Kidney (tissue), 2 donors: ENCODE data around the gene THADA. TPM values are rescaled to one million over a fixed set of nuclear protein-coding genes. Genes with fewer than 3 reads are reported as not detected.

Experiments used
- polyA plus RNA-seq: library from polyadenylated mRNA; stranded (reverse); fragments of 350-450 nt; fragmentation: Illumina TruSeq; extraction: RNeasy Lipid Tissue Mini Kit (QIAGEN cat#74804); gene quantifications from one replicate; pipeline ENCODE4 v1.2.3, GENCODE V29; 2014; ENCODE audit warnings: low read depth, low replicate concordance; ENCODE audit not compliant: insufficient read depth
- total RNA-seq: library from RNA; stranded (reverse); fragmentation: NEBNext Ultra II Directional; extraction: Animal tissue kit (Norgen Biotek cat#: 25700); gene quantifications from one replicate; pipeline ENCODE4 v1.2.1, GENCODE V29; 2021
- donor health status: DM: yes; HTN: yes; CAD: no.

Gene THADA
- total and polyA plus RNA-seq, 2 donors from 2014 or later: 21.4 to 45.1 TPM

Other genes with a start within 250 kb of the THADA start
- gene PLEKHH2, start 41.2 kb upstream of the THADA start, total RNA-seq: 25.0 TPM
- gene PLEKHH2, start 41.2 kb upstream of the THADA start, polyA plus RNA-seq: 4.3 TPM
- 1.9 TPM for gene C1GALT1C1L, start 80.4 kb upstream of the THADA start, total RNA-seq
- 3.5 TPM for gene C1GALT1C1L, start 80.4 kb upstream of the THADA start, polyA plus RNA-seq
- gene DYNC2LI1, start 178.0 kb upstream of the THADA start, total RNA-seq: 41.5 TPM
- 54.4 TPM for gene DYNC2LI1, start 178.0 kb upstream of the THADA start, polyA plus RNA-seq
- gene ABCG5, start 242.8 kb upstream of the THADA start, total RNA-seq: not detected
- gene ABCG5, start 242.8 kb upstream of the THADA start, polyA plus RNA-seq: not detected
- 0.13 TPM for gene ABCG8, start 242.9 kb upstream of the THADA start, total RNA-seq
- 0.09 TPM for gene ABCG8, start 242.9 kb upstream of the THADA start, polyA plus RNA-seq